Mesendoderm (in vitro differentiated cells): ENCODE data around the gene SCN7A.

Experiments used
- DNase-seq: peaks from one replicate; pipeline ENCODE4 v3.0.0; 2013
- H2AK5ac ChIP-seq: 2 replicates; pipeline ENCODE4 v1.6.1; 2013; ENCODE audit warnings: low read length, inconsistent platforms
- H2BK120ac ChIP-seq: 2 replicates; pipeline ENCODE4 v1.6.1; 2013; ENCODE audit warnings: low read depth, mild to moderate bottlenecking, low read length, moderate library complexity, mixed read lengths
- H2BK15ac ChIP-seq: replicated peaks from 2 replicates; pipeline ENCODE4 v1.6.1; 2013; ENCODE audit warnings: low read depth, mild to moderate bottlenecking, moderate library complexity
- H2BK5ac ChIP-seq: 2 replicates; pipeline ENCODE4 v1.6.1; 2013; ENCODE audit warnings: low read length, inconsistent platforms
- H3K18ac ChIP-seq: 2 replicates; pipeline ENCODE4 v1.6.1; 2013; ENCODE audit warnings: mild to moderate bottlenecking, low read length, mixed read lengths
- H3K23ac ChIP-seq: one replicate; pipeline ENCODE4 v1.6.1; 2013; ENCODE audit warnings: low read length
- H3K27ac ChIP-seq: 2 replicates; pipeline ENCODE4 v1.5.1; 2013; ENCODE audit warnings: low read depth, mild to moderate bottlenecking, inconsistent platforms, low read length, moderate library complexity
- H3K27me3 ChIP-seq: 2 replicates; pipeline ENCODE4 v1.6.1; 2013; ENCODE audit warnings: low read length, control low read depth, mild to moderate bottlenecking, inconsistent platforms; ENCODE audit not compliant: insufficient read depth, poor library complexity
- H3K36me3 ChIP-seq: 2 replicates; pipeline ENCODE4 v1.6.1; 2013; ENCODE audit warnings: low read length, inconsistent platforms; ENCODE audit not compliant: control insufficient read depth, insufficient read depth
- H3K4ac ChIP-seq: one replicate; pipeline ENCODE4 v1.6.1; 2013; ENCODE audit warnings: low read depth, mild to moderate bottlenecking, low read length, moderate library complexity
- H3K4me1 ChIP-seq: 2 replicates; pipeline ENCODE4 v1.6.1; 2013; ENCODE audit warnings: low read depth, low read length, inconsistent platforms; ENCODE audit not compliant: control insufficient read depth
- H3K4me2 ChIP-seq: 2 replicates; pipeline ENCODE4 v1.6.1; 2013; ENCODE audit warnings: low read length
- H3K4me3 ChIP-seq: 2 replicates; pipeline ENCODE4 v1.5.1; 2013; ENCODE audit warnings: mild to moderate bottlenecking, low read length
- H3K56ac ChIP-seq: one replicate; pipeline ENCODE4 v1.6.1; 2013; ENCODE audit warnings: low read length
- H3K79me1 ChIP-seq: 2 replicates; pipeline ENCODE4 v1.6.1; 2013; ENCODE audit warnings: low read length, inconsistent platforms
- H3K79me2 ChIP-seq: 2 replicates; pipeline ENCODE4 v1.6.1; 2013; ENCODE audit warnings: mild to moderate bottlenecking, low read length; ENCODE audit not compliant: control insufficient read depth, insufficient read depth
- H3K9ac ChIP-seq: 2 replicates; pipeline ENCODE4 v1.6.1; 2013; ENCODE audit warnings: low read length, inconsistent platforms
- H4K5ac ChIP-seq: one replicate; pipeline ENCODE4 v1.6.1; 2013; ENCODE audit warnings: low read length
- H4K8ac ChIP-seq: one replicate; pipeline ENCODE4 v1.6.1; 2013; ENCODE audit warnings: low read depth, mild to moderate bottlenecking, control low read depth, low read length, moderate library complexity
- WGBS: extraction: QIAGEN DNeasy Blood & Tissue Kit; methylation state at CpG from one replicate; pipeline ENCODE4 v1.1.7; 2013; ENCODE audit warnings: low lambda C conversion rate, missing lambda C conversion rate; ENCODE audit not compliant: insufficient coverage; ENCODE audit errors: extremely low coverage; 5-methylcytosine and 5-hydroxymethylcytosine counted together

SCN7A gene

GRCh38 chr2:166499281-166499680, 5.2 kb upstream of the SCN7A start:
- Histone ChIP-seq H3K4me1 (no peaks in the 10 kb centered on the region), H3K27me3 (no peaks in the 10 kb centered on the region), H3K4ac (no peak overlapping the region), H3K79me1 (no peaks in the 10 kb centered on the region), H3K18ac (no peak overlapping the region), H3K36me3 (no peaks in the 10 kb centered on the region), H2BK5ac (no peak overlapping the region), H3K27ac (no peak overlapping the region), H3K9ac (no peak overlapping the region), H3K23ac (no peak overlapping the region), H3K56ac (no peak overlapping the region), H2BK120ac (no peak overlapping the region), H3K4me3 (no peak overlapping the region), H3K4me2 (no peak overlapping the region), H3K79me2 (no peaks in the 10 kb centered on the region), H4K8ac (no peak overlapping the region), H2AK5ac (no peak overlapping the region), H2BK15ac (no peak overlapping the region), H4K5ac (no peak overlapping the region)
- no CpG with 5 or more reads among the region's 1 CpG for WGBS
- DNase-seq: no peak

- H3K4ac ChIP-seq: no peak overlapping the region
- no peak overlapping the region for H3K4me3 ChIP-seq
- no peak overlapping the region for H2BK120ac ChIP-seq
- H3K4me1 ChIP-seq: no peaks in the 10 kb centered on the region
- H3K9ac ChIP-seq: no peak overlapping the region
- no peak overlapping the region for H4K5ac ChIP-seq
- H3K27me3 ChIP-seq: no peaks in the 10 kb centered on the region
- H2BK15ac ChIP-seq: no peak overlapping the region
- H3K36me3 ChIP-seq: no peaks in the 10 kb centered on the region
- no peak overlapping the region for H2BK5ac ChIP-seq
- no peak overlapping the region for H3K56ac ChIP-seq
- H4K8ac ChIP-seq: no peak overlapping the region
- H3K18ac ChIP-seq: no peak overlapping the region
- no peak for DNase-seq
- WGBS: no CpG with 5 or more reads among the region's 1 CpG
- no peak overlapping the region for H2AK5ac ChIP-seq
- H3K23ac ChIP-seq: no peak overlapping the region
- no peak overlapping the region for H3K4me2 ChIP-seq
- H3K79me2 ChIP-seq: no peaks in the 10 kb centered on the region
- no peak overlapping the region for H3K27ac ChIP-seq
- no peaks in the 10 kb centered on the region for H3K79me1 ChIP-seq
These were observed 2.6 kb downstream of the SCN7A start for GRCh38 chr2:166491461-166491860.

DNA sequence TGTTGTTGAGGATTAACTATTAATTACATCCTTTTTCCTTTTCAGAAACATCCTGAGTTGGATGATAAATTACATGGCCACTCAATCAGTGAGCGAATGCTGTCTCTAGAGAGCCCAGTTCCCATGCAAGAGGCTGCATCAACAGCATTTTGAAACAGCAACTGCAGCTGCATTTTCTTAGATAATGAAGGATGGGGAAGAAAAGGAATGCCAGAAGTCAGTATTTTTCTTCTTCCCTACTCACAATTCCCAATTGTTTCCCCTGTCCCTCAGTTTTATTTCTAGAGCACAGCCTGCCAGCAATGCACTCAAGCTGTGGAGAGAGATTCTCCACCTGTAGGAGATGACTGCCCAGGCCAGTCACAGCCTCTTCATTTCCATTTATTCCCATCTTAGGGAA, 6.9 kb downstream of the SCN7A start:
- DNase-seq: no peak
- WGBS: no CpG with 5 or more reads among the region's 1 CpG

DNA sequence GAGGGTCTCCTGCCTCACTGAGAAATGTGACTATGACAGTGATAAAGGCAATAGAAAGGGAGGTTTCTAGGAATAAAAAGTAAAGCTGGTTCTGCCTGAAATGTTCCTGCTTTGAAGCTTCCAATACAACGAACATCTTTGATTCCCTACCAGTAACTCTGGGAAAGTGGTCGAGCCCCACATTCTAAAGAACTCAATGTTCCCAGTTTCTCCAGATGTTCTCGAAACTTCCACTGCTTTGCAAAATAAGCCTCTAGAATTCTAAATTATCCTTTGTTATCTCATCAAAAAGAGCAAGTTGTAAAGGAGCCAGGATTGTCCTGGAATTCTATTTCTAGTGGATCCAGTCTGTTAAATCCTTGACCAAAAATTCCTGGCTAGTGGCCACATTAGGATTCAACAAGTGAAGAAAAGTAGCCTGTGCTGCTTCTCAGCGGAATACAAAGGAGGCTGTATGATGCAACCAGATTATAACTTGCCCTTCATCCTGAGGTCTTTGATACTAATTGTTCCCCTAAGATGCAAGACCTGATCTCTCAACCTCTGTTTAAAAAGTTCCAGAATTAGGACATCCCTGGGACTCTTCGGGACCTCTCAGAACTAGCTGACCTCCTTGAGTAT, 8.4 kb downstream of the SCN7A start:
- Histone ChIP-seq H3K9ac (no peak overlapping the region), H3K36me3 (no peaks in the 10 kb centered on the region), H3K4me3 (no peak overlapping the region), H3K4ac (no peak overlapping the region), H4K8ac (no peak overlapping the region), H2BK120ac (no peak overlapping the region), H4K5ac (no peak overlapping the region), H2BK15ac (no peak overlapping the region), H3K27me3 (peaks cover 2% of the 10 kb centered on the region), H3K27ac (no peak overlapping the region), H3K4me2 (no peak overlapping the region), H2BK5ac (no peak overlapping the region), H3K56ac (no peak overlapping the region), H3K79me2 (no peaks in the 10 kb centered on the region), H2AK5ac (no peak overlapping the region), H3K18ac (no peak overlapping the region), H3K23ac (no peak overlapping the region), H3K79me1 (no peaks in the 10 kb centered on the region), H3K4me1 (no peaks in the 10 kb centered on the region)
- DNase-seq: no peak
- no CpG with 5 or more reads among the region's 5 CpGs for WGBS

More for the DNA sequence above, 6.9 kb downstream of the SCN7A start:
- Histone ChIP-seq H3K79me2 (no peaks in the 10 kb centered on the region), H3K18ac (no peak overlapping the region), H3K27me3 (peaks cover 2% of the 10 kb centered on the region), H4K5ac (no peak overlapping the region), H2BK120ac (no peak overlapping the region), H3K23ac (no peak overlapping the region), H3K79me1 (no peaks in the 10 kb centered on the region), H3K4me3 (no peak overlapping the region), H4K8ac (no peak overlapping the region), H3K9ac (no peak overlapping the region), H3K27ac (no peak overlapping the region), H2AK5ac (no peak overlapping the region), H3K36me3 (no peaks in the 10 kb centered on the region), H3K4ac (no peak overlapping the region), H2BK5ac (no peak overlapping the region), H3K56ac (no peak overlapping the region), H2BK15ac (no peak overlapping the region), H3K4me1 (no peaks in the 10 kb centered on the region), H3K4me2 (no peak overlapping the region)

DNA sequence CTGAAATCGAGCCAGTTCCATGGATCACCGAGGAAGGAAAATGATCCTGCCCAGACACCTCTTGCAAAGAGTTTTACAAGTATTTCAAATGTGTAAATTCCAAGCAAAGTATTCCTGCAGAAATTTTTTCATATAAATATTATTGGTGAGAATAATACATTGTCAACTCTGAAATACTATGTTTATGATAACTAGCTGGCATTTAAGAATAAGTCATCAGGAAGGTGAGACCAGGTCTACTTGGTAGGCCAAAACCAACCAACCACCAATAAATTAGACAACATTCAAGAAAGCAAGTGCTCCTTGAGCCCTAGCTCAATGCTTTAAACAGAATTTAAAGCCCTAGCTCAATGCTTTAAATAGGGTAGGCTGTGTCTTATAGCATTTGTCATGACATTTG, 21.7 kb downstream of the SCN7A start:
- no peak overlapping the region for H2AK5ac ChIP-seq
- H2BK15ac ChIP-seq: no peak overlapping the region
- no peak overlapping the region for H3K23ac ChIP-seq
- H3K79me2 ChIP-seq: no peaks in the 10 kb centered on the region
- no peak overlapping the region for H3K18ac ChIP-seq
- no peak overlapping the region for H3K56ac ChIP-seq
- H3K27ac ChIP-seq: no peak overlapping the region
- H3K4me3 ChIP-seq: no peak overlapping the region
- no peak for DNase-seq
- no peak overlapping the region for H2BK120ac ChIP-seq
- no peak overlapping the region for H4K5ac ChIP-seq
- no peak overlapping the region for H2BK5ac ChIP-seq
- no peak overlapping the region for H4K8ac ChIP-seq
- H3K4ac ChIP-seq: no peak overlapping the region
- H3K4me1 ChIP-seq: no peaks in the 10 kb centered on the region
- no peaks in the 10 kb centered on the region for H3K79me1 ChIP-seq
- H3K27me3 ChIP-seq: no peaks in the 10 kb centered on the region
- no peak overlapping the region for H3K9ac ChIP-seq
- no CpG with 5 or more reads among the region's 2 CpGs for WGBS
- no peaks in the 10 kb centered on the region for H3K36me3 ChIP-seq
- no peak overlapping the region for H3K4me2 ChIP-seq
